GM23338 (cell line): Measurements from ENCODE around the gene COL4A2. TPM values are rescaled to one million over a fixed set of nuclear protein-coding genes. Genes with fewer than 3 reads are reported as not detected.

Experiments
- CREB1 ChIP-seq: fragments of 250-450 bp; sonication (Bioruptor Pico); IDR thresholded peaks from 2 replicates; pipeline ENCODE4 v1.5.0; 2020; ENCODE audit warnings: low read depth, mild to moderate bottlenecking, moderate library complexity
- ETS1 ChIP-seq: IDR thresholded peaks from 2 replicates; pipeline ENCODE4 v1.6.1; 2016; ENCODE audit warnings: antibody characterized with exemption
- EZH2 ChIP-seq: fragments of 200-600 bp; sonication (generic); IDR thresholded peaks from one replicate; pipeline ENCODE4 v1.8.0; 2017; ENCODE audit warnings: antibody characterized with exemption, mild to moderate bottlenecking, low read depth; ENCODE audit not compliant: unreplicated experiment
- EZH2phosphoT487 ChIP-seq: fragments of 200-600 bp; sonication (generic); IDR thresholded peaks from one replicate; pipeline ENCODE4 v1.8.1; 2018; ENCODE audit warnings: antibody characterized with exemption; ENCODE audit not compliant: unreplicated experiment
- ZNF331 ChIP-seq: fragments of 250-450 bp; sonication (Bioruptor Pico); IDR thresholded peaks from 2 replicates; pipeline ENCODE4 v1.5.0; 2020; ENCODE audit warnings: low read depth, mild to moderate bottlenecking, moderate library complexity
- ZNF462 ChIP-seq: fragments of 250-450 bp; sonication (Bioruptor Pico); IDR thresholded peaks from 2 replicates; pipeline ENCODE4 v1.5.0; 2020; ENCODE audit warnings: mild to moderate bottlenecking, moderate library complexity
- polyA plus RNA-seq: library from polyadenylated mRNA; unstranded; fragments of >200 nt; fragmentation: Nextera tagmentation; extraction: Ambion mirVana; gene quantifications from 2 replicates; pipeline ENCODE4 v1.2.1, GENCODE V29; 2016
- total RNA-seq: library from RNA; depleted of rRNA; stranded (reverse); fragments of >200 nt; shearing (Covaris generic); gene quantifications from 2 replicates; pipeline ENCODE4 v1.2.3, GENCODE V29; 2014
- TF ChIP-seq, protein P1 (sequence below), 2 experiments: fragments of 200-600 bp in 1 of 2; sonication (generic) in 1 of 2; conservative IDR thresholded peaks; 2 replicates each; pipeline versions ENCODE4 v1.5.1 to v1.6.1; 2016 to 2017; ENCODE audit warnings: antibody characterized with exemption in 2 of 2, low read depth in 2 of 2, mild to moderate bottlenecking in 2 of 2, moderate library complexity in 1 of 2

Gene COL4A2
- total and polyA plus RNA-seq, 2 experiments from 2014 or later: 37.4 to 131 TPM

- TF ChIP-seq ZNF462 (CRISPR knock-in tag): no peak
- TF ChIP-seq EZH2: no peak
- no peak for TF ChIP-seq EZH2phosphoT487
- no peak for TF ChIP-seq ETS1
- no peak for TF ChIP-seq CREB1
- TF ChIP-seq, protein P1, sequence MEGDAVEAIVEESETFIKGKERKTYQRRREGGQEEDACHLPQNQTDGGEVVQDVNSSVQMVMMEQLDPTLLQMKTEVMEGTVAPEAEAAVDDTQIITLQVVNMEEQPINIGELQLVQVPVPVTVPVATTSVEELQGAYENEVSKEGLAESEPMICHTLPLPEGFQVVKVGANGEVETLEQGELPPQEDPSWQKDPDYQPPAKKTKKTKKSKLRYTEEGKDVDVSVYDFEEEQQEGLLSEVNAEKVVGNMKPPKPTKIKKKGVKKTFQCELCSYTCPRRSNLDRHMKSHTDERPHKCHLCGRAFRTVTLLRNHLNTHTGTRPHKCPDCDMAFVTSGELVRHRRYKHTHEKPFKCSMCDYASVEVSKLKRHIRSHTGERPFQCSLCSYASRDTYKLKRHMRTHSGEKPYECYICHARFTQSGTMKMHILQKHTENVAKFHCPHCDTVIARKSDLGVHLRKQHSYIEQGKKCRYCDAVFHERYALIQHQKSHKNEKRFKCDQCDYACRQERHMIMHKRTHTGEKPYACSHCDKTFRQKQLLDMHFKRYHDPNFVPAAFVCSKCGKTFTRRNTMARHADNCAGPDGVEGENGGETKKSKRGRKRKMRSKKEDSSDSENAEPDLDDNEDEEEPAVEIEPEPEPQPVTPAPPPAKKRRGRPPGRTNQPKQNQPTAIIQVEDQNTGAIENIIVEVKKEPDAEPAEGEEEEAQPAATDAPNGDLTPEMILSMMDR (conservative IDR thresholded peaks at IDR 0.05; ENCODE audit: low read depth in 2 of 2): no peak
- no peak for TF ChIP-seq ZNF331 (CRISPR knock-in tag)
These were observed 106.1 kb downstream of the COL4A2 start (continued) for GRCh38 chr13:110413016-110413675.
